Thoracic aorta (tissue), 2 donors: Measurements from ENCODE around the gene ABCB8. TPM values are rescaled to one million over a fixed set of nuclear protein-coding genes. Genes with fewer than 3 reads are reported as not detected.

Source experiments
- ATAC-seq: fragments of 150-250 bp; one replicate; pipeline ENCODE4 v1.8.0; 2017; ENCODE audit warnings: low read depth; ENCODE audit not compliant: insufficient number of reproducible peaks, low FRiP score
- DNase-seq: peaks from one replicate; pipeline ENCODE4 v3.0.0-alpha.2; 2020; ENCODE audit warnings: low spot score
- H3K27ac ChIP-seq, 2 donors: fragments of 200-600 bp; sonication (generic); 1 replicate in 1 of 2; 2 replicates in 1 of 2; pipeline ENCODE4 v1.5.1; 2016; ENCODE audit warnings: mild to moderate bottlenecking in 2 of 2, moderate library complexity in 2 of 2
- H3K27me3 ChIP-seq: fragments of 200-600 bp; sonication (generic); replicated peaks from 2 replicates; pipeline ENCODE4 v1.6.0; 2016; ENCODE audit warnings: mild to moderate bottlenecking; ENCODE audit not compliant: insufficient read depth
- H3K36me3 ChIP-seq: fragments of 200-600 bp; sonication (generic); one replicate; pipeline ENCODE4 v1.5.1; 2016
- H3K4me1 ChIP-seq, 2 donors: fragments of 200-600 bp; sonication (generic); 1 replicate in 1 of 2; 2 replicates in 1 of 2; pipeline versions ENCODE4 v1.5.1 to v1.6.0; 2016; ENCODE audit warnings: low read depth in 2 of 2, mild to moderate bottlenecking in 1 of 2; ENCODE audit not compliant: control insufficient read depth in 1 of 2
- H3K4me3 ChIP-seq: fragments of 200-600 bp; sonication (generic); 2 replicates; pipeline ENCODE4 v1.5.1; 2016; ENCODE audit warnings: mild to moderate bottlenecking
- H3K9me3 ChIP-seq: fragments of 200-600 bp; sonication (generic); 2 replicates; pipeline ENCODE4 v1.5.1; 2016
- CTCF ChIP-seq: fragments of 200-600 bp; sonication (generic); IDR thresholded peaks from one replicate; pipeline ENCODE4 v1.5.1; 2019; ENCODE audit warnings: antibody characterized with exemption
- total RNA-seq, 2 donors: library from RNA; depleted of rRNA; stranded (reverse); fragments of >200 nt; gene quantifications; one replicate each; pipeline versions ENCODE4 v1.1.0 to v1.2.3, GENCODE V29; 2016

The ABCB8 gene
- total RNA-seq, 2 donors from 2014 or later: 34.1 to 35.1 TPM

GRCh38 chr7:151083071-151083823 is 55.0 kb downstream of the ABCB8 start, which contains the start of gene TMUB1:
TSS of gene TMUB1 (minus strand) at chr7:151083493. CDS start at chr7:151082563, 930 bp downstream.
- Histone ChIP-seq H3K9me3 (no peaks in the 10 kb centered on the region), H3K36me3 (no peaks in the 10 kb centered on the region), H3K4me3 (peak within 1 kb of the TSS; percentile 98), H3K27me3 (no peaks in the 10 kb centered on the region), H3K27ac (peak within 1 kb of the TSS; percentile 96 to 99), H3K4me1 (peaks cover 37 to 63% of the 10 kb centered on the region in 2 donors)
- ATAC-seq (no peak), DNase-seq (no peak)
- TF ChIP-seq CTCF: no peak

- no peak for ATAC-seq
- H3K4me3 ChIP-seq: peak overlapping the region; percentile 98
- no peak for DNase-seq
- peak overlapping the region in 1 of 2 donors; percentile 99 for H3K27ac ChIP-seq
- H3K36me3 ChIP-seq: no peaks in the 10 kb centered on the region
- no peaks in the 10 kb centered on the region for H3K27me3 ChIP-seq
- peaks cover 40 to 63% of the 10 kb centered on the region in 2 donors for H3K4me1 ChIP-seq
- H3K9me3 ChIP-seq: no peaks in the 10 kb centered on the region
- TF ChIP-seq CTCF: no peak
Measured at GRCh38 chr7:151083824-151084160, 55.5 kb downstream of the ABCB8 start.

- peak overlapping the region; percentile 53 to 87 for H3K27ac ChIP-seq
- no peak for DNase-seq
Measured at GRCh38 chr7:151085329-151085690, 57.1 kb downstream of the ABCB8 start.

GRCh38 chr7:151085691-151086620 is 57.7 kb downstream of the ABCB8 start, which contains the start of gene AGAP3:
TSS of gene AGAP3 (plus strand) at chr7:151086475. CDS start at chr7:151086742, 267 bp downstream.
- peak; percentile 21 for ATAC-seq
- Histone ChIP-seq H3K36me3 (no peaks in the 10 kb centered on the region), H3K27me3 (no peaks in the 10 kb centered on the region), H3K4me3 (peak within 1 kb of the TSS; percentile 84), H3K4me1 (peaks cover 37 to 60% of the 10 kb centered on the region in 2 donors), H3K27ac (peak within 1 kb of the TSS; percentile 72 to 87), H3K9me3 (no peaks in the 10 kb centered on the region)
- peak; percentile 52 for DNase-seq
- TF ChIP-seq CTCF: no peak

More at GRCh38 chr7:151085329-151085690, 57.1 kb downstream of the ABCB8 start:
- ATAC-seq: no peak
- Histone ChIP-seq H3K36me3 (no peaks in the 10 kb centered on the region), H3K4me1 (peaks cover 37 to 62% of the 10 kb centered on the region in 2 donors), H3K27me3 (no peaks in the 10 kb centered on the region), H3K4me3 (peak overlapping the region; percentile 76), H3K9me3 (no peaks in the 10 kb centered on the region)
- no peak for TF ChIP-seq CTCF

- Histone ChIP-seq H3K27ac (peak overlapping the region; percentile 60 to 72), H3K9me3 (no peaks in the 10 kb centered on the region), H3K36me3 (no peaks in the 10 kb centered on the region), H3K4me1 (peaks cover 29 to 51% of the 10 kb centered on the region in 2 donors), H3K27me3 (no peaks in the 10 kb centered on the region), H3K4me3 (peak overlapping the region; percentile 84)
- DNase-seq: no peak
- no peak for TF ChIP-seq CTCF
- ATAC-seq: no peak
Measured at GRCh38 chr7:151086802-151087244, 58.6 kb downstream of the ABCB8 start.
